ENCODE results near the gene ZNF460.

DNA sequence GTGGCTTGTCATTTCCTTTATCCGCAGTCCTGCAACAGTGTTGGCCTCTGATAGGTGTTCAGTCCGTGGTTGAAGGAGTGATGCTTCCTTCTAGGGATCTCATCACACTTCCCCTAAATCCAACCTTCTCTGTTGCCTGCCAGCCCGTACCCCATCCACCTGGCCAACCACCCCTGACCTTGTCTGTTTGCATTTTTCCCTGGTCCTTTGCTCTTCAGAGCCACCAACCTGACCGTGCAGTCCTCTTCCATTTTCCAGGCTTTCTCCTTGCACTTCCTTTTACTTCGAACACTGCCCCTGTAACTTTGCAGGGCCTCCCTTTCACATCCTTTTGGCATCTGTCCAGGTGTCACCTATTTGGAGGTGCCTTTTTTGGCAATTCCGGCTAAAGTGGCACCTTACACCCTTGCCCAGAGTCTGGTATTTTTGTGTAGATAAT is 696 bp downstream of the ZNF460 start:
- TF ChIP-seq POLR2A (IDR thresholded peaks at IDR 0.05) = no peak
- TF ChIP-seq, protein P1, sequence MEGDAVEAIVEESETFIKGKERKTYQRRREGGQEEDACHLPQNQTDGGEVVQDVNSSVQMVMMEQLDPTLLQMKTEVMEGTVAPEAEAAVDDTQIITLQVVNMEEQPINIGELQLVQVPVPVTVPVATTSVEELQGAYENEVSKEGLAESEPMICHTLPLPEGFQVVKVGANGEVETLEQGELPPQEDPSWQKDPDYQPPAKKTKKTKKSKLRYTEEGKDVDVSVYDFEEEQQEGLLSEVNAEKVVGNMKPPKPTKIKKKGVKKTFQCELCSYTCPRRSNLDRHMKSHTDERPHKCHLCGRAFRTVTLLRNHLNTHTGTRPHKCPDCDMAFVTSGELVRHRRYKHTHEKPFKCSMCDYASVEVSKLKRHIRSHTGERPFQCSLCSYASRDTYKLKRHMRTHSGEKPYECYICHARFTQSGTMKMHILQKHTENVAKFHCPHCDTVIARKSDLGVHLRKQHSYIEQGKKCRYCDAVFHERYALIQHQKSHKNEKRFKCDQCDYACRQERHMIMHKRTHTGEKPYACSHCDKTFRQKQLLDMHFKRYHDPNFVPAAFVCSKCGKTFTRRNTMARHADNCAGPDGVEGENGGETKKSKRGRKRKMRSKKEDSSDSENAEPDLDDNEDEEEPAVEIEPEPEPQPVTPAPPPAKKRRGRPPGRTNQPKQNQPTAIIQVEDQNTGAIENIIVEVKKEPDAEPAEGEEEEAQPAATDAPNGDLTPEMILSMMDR (IDR thresholded peaks at IDR 0.05) = no peak
- no peak for TF ChIP-seq POLR2AphosphoS5 (IDR thresholded peaks at IDR 0.05)
